OCI-LY7 (cell line): Measurements from ENCODE around the gene EMP1. TPM values are rescaled to one million over a fixed set of nuclear protein-coding genes. Genes with fewer than 3 reads are reported as not detected.

ENCODE experiments used
- BruUV-seq: library from RNA; stranded (reverse); fragments of 400-500 nt; replicated peaks from 2 replicates; lab custom pipeline; 2021; lab: Mats Ljungman, UMichigan
- CTCF ChIA-PET: fragments of 300-600 bp; sonication (Branson Sonifier 250); formaldehyde crosslinking; loops from one replicate; lab custom pipeline; 2022; ENCODE audit warnings: antibody characterized with exemption; ENCODE audit not compliant: unreplicated experiment; lab: Charles Lee
- POLR2A ChIA-PET: fragments of 300-600 bp; sonication (Branson Sonifier 250); formaldehyde crosslinking; loops from one replicate; lab custom pipeline; 2022; ENCODE audit warnings: antibody characterized with exemption; lab: Charles Lee
- DNase-seq: peaks from one replicate; pipeline ENCODE4 v3.0.0-alpha.2; 2015; ENCODE audit warnings: low spot score
- H2AFZ ChIP-seq: fragments of 200-600 bp; sonication (generic), shearing (Covaris generic); 2 replicates; pipeline ENCODE4 v1.6.1; 2014; ENCODE audit warnings: mild to moderate bottlenecking, antibody characterized with exemption, low read length, moderate library complexity
- H3K27ac ChIP-seq: fragments of 200-600 bp; sonication (generic); 2 replicates; pipeline ENCODE4 v1.5.1; 2014; ENCODE audit warnings: mixed run types, low read depth, mild to moderate bottlenecking, moderate library complexity, low read length, inconsistent platforms; ENCODE audit not compliant: poor library complexity, severe bottlenecking
- H3K36me3 ChIP-seq: fragments of 200-600 bp; sonication (generic); 2 replicates; pipeline ENCODE4 v1.6.1; 2014; ENCODE audit warnings: mild to moderate bottlenecking, antibody characterized with exemption, low read length, moderate library complexity, mixed read lengths; ENCODE audit not compliant: insufficient read depth
- H3K4me1 ChIP-seq: fragments of 200-600 bp; sonication (generic); 2 replicates; pipeline ENCODE4 v1.5.1; 2014; ENCODE audit warnings: mild to moderate bottlenecking, low read length; ENCODE audit not compliant: insufficient read depth, poor library complexity, severe bottlenecking
- H3K4me2 ChIP-seq: fragments of 200-600 bp; sonication (generic); 2 replicates; pipeline ENCODE4 v1.6.1; 2014; ENCODE audit warnings: mild to moderate bottlenecking, low read length
- H3K4me3 ChIP-seq: fragments of 200-600 bp; sonication (generic); 2 replicates; pipeline ENCODE4 v1.5.1; 2014; ENCODE audit warnings: mild to moderate bottlenecking, low read depth, low read length; ENCODE audit not compliant: poor library complexity, severe bottlenecking
- H3K79me2 ChIP-seq: fragments of 200-600 bp; sonication (generic); 2 replicates; pipeline ENCODE4 v1.6.1; 2016; ENCODE audit warnings: low read depth, mild to moderate bottlenecking, low read length, moderate library complexity, mixed read lengths; ENCODE audit not compliant: insufficient read depth
- H3K9me2 ChIP-seq: fragments of 200-600 bp; sonication (generic); 2 replicates; pipeline ENCODE4 v1.6.1; 2016; ENCODE audit warnings: mild to moderate bottlenecking, low read length, mixed read lengths; ENCODE audit not compliant: insufficient read depth
- H3K9me3 ChIP-seq: fragments of 200-600 bp; sonication (generic); 2 replicates; pipeline ENCODE4 v1.6.1; 2014; ENCODE audit warnings: mild to moderate bottlenecking, mixed run types, low read length, mixed read lengths
- H4K20me1 ChIP-seq: fragments of 200-600 bp; sonication (generic); 2 replicates; pipeline ENCODE4 v1.6.1; 2014; ENCODE audit warnings: mild to moderate bottlenecking, antibody characterized with exemption, low read length, moderate library complexity, mixed read lengths; ENCODE audit not compliant: insufficient read depth
- CTCF ChIP-seq: fragments of 200-600 bp; sonication (generic); conservative IDR thresholded peaks from 2 replicates; pipeline ENCODE4 v1.5.1; 2014; ENCODE audit warnings: mild to moderate bottlenecking, antibody characterized with exemption, low read length, moderate library complexity, mixed read lengths
- EZH2phosphoT487 ChIP-seq: fragments of 200-600 bp; sonication (generic); IDR thresholded peaks from 2 replicates; pipeline ENCODE4 v1.6.1; 2018; ENCODE audit warnings: low read depth, borderline replicate concordance, mild to moderate bottlenecking, mixed run types, antibody characterized with exemption, low read length, moderate library complexity, mixed read lengths
- intact Hi-C: fragments of 100-400 bp; cut with micrococcal nuclease; formaldehyde crosslinking; loops from one replicate; pipeline ENCODE4 v1.10.0; 2022; ENCODE audit not compliant: unreplicated experiment
- total RNA-seq, 2 experiments: library from RNA; depleted of rRNA in 1 of 2; stranded (reverse); fragments of >200 nt in 1 of 2; shearing (Covaris generic) in 1 of 2; gene quantifications; 2 replicates each; pipeline ENCODE4 v1.2.3, GENCODE V29; 2014 to 2022

Gene EMP1
- total RNA-seq, 2 experiments from 2014 or later, result 0.40 TPM; not detected in 1

- ChIA-PET CTCF (no interaction called here), POLR2A (no interaction called here)
- Histone ChIP-seq H3K9me2 (no peaks in the 10 kb centered on the region), H3K36me3 (no peaks in the 10 kb centered on the region), H2AFZ (no peak overlapping the region), H3K4me2 (no peak overlapping the region), H3K4me1 (no peaks in the 10 kb centered on the region), H3K79me2 (no peaks in the 10 kb centered on the region), H3K27ac (no peak overlapping the region), H3K9me3 (no peaks in the 10 kb centered on the region), H3K4me3 (no peak overlapping the region), H4K20me1 (no peaks in the 10 kb centered on the region)
- no TSS peak for BruUV-seq
- intact Hi-C loops, result no loop called here
- TF ChIP-seq EZH2phosphoT487 (no peak), CTCF (no peak)
- DNase-seq, result no peak
Observed at GRCh38 chr12:13177373-13177772, 19.2 kb upstream of the EMP1 start.

GRCh38 chr12:13177906-13178305 lies 18.6 kb upstream of the EMP1 start:
- H3K9me3 ChIP-seq, result no peaks in the 10 kb centered on the region
- H3K4me1 ChIP-seq, result no peaks in the 10 kb centered on the region
- CTCF ChIA-PET, result no interaction called here
- no peaks in the 10 kb centered on the region for H4K20me1 ChIP-seq
- no peaks in the 10 kb centered on the region for H3K36me3 ChIP-seq
- BruUV-seq, result no TSS peak
- intact Hi-C loops, result no loop called here
- TF ChIP-seq CTCF (no peak), EZH2phosphoT487 (no peak)
- H2AFZ ChIP-seq, result no peak overlapping the region
- H3K4me2 ChIP-seq, result no peak overlapping the region
- POLR2A ChIA-PET, result no interaction called here
- no peak overlapping the region for H3K27ac ChIP-seq
- H3K79me2 ChIP-seq, result no peaks in the 10 kb centered on the region
- H3K4me3 ChIP-seq, result no peak overlapping the region
- DNase-seq, result no peak
- H3K9me2 ChIP-seq, result no peaks in the 10 kb centered on the region

GRCh38 chr12:13178568-13179210 lies 17.8 kb upstream of the EMP1 start:
- no peak for DNase-seq
- Histone ChIP-seq H3K27ac (no peak overlapping the region), H3K4me3 (no peak overlapping the region), H3K4me2 (no peak overlapping the region), H3K9me3 (no peaks in the 10 kb centered on the region), H3K4me1 (no peaks in the 10 kb centered on the region), H3K36me3 (no peaks in the 10 kb centered on the region), H3K9me2 (no peaks in the 10 kb centered on the region), H2AFZ (no peak overlapping the region), H4K20me1 (no peaks in the 10 kb centered on the region), H3K79me2 (no peaks in the 10 kb centered on the region)
- intact Hi-C loops, result no loop called here
- ChIA-PET CTCF (interaction anchor here (1.2 kb wide), 1 partner anchor 11 kb away, joined by 4 read pairs; no protein-coding TSS in a partner anchor), POLR2A (interaction anchor here (0.6 kb wide), 1 partner anchor 12 kb away, joined by 3 read pairs; no protein-coding TSS in a partner anchor)
- no TSS peak for BruUV-seq
- TF ChIP-seq EZH2phosphoT487, result no peak
- TF ChIP-seq CTCF, result no peak
